Natural killer cell treated with Interleukin-12 subunit alpha and Interleukin-12 subunit beta and Interleukin-15 and Interleukin-18, amount 100 ng/mL, for 72 hours (primary cell): ENCODE measurements around the gene SERPINE3. TPM values are rescaled to one million over a fixed set of nuclear protein-coding genes. Genes with fewer than 3 reads are reported as not detected.
A peak's percentile ranks its signal among the peaks of the same experiment; 100 is the strongest.

Experiments
- ATAC-seq, 2 donors: fragments of 150-1000 bp; cut with Tn5 transposase in 1 of 2; sonication (Bioruptor Pico), chemical (Tn5 transposase) in 1 of 2; 2 replicates each; pipeline ENCODE4 v1.10.0; 2021
- DNase-seq: peaks from one replicate; pipeline ENCODE4 v3.0.0; 2022; ENCODE audit warnings: low spot score
- H3K27ac Mint-ChIP-seq, 2 donors: 1 replicate in 1 of 2; 2 replicates in 1 of 2; pipeline ENCODE4 v1.8.0; 2022; ENCODE audit warnings: mixed read lengths in 2 of 2, mild to moderate bottlenecking in 1 of 2, moderate library complexity in 1 of 2
- H3K27me3 Mint-ChIP-seq, 2 donors: 1 replicate in 1 of 2; 2 replicates in 1 of 2; pipeline ENCODE4 v1.8.0; 2022; ENCODE audit warnings: mixed read lengths in 2 of 2
- H3K36me3 Mint-ChIP-seq: one replicate; pipeline ENCODE4 v1.8.0; 2022; ENCODE audit warnings: mixed read lengths
- H3K4me1 Mint-ChIP-seq, 2 donors: 1 replicate in 1 of 2; 2 replicates in 1 of 2; pipeline ENCODE4 v1.8.0; 2022; ENCODE audit warnings: low read depth in 2 of 2, mixed read lengths in 2 of 2, mild to moderate bottlenecking in 1 of 2
- H3K4me3 Mint-ChIP-seq: one replicate; pipeline ENCODE4 v1.8.0; 2022; ENCODE audit warnings: mixed read lengths
- H3K9me3 Mint-ChIP-seq: 2 replicates; pipeline ENCODE4 v1.8.0; 2022; ENCODE audit warnings: mixed read lengths
- total RNA-seq, 2 donors: library from RNA; stranded (reverse); gene quantifications; one replicate each; pipeline ENCODE4 v1.2.3, GENCODE V29; 2022

The SERPINE3 gene
- total RNA-seq, 2 donors from 2014 or later, result not detected

GRCh38 chr13:51318876-51319275 is 20.6 kb upstream of the SERPINE3 start:
- ATAC-seq, result no peak
- Mint-ChIP-seq H3K4me1 (peaks cover 0 to 3% of the 10 kb centered on the region in 2 donors), H3K4me3 (no peak overlapping the region)

GRCh38 chr13:51321836-51322235 is 17.7 kb upstream of the SERPINE3 start:
- no peaks in the 10 kb centered on the region for H3K36me3 Mint-ChIP-seq
- DNase-seq (no peak), ATAC-seq (no peak)
- H3K4me1 Mint-ChIP-seq, result no peaks in the 10 kb centered on the region
- H3K4me3 Mint-ChIP-seq, result no peak overlapping the region
- no peak overlapping the region for H3K27ac Mint-ChIP-seq
- H3K9me3 Mint-ChIP-seq, result no peaks in the 10 kb centered on the region
- H3K27me3 Mint-ChIP-seq, result no peaks in the 10 kb centered on the region

More at GRCh38 chr13:51318876-51319275, 20.6 kb upstream of the SERPINE3 start:
- no peak for DNase-seq
- no peaks in the 10 kb centered on the region for H3K36me3 Mint-ChIP-seq
- no peaks in the 10 kb centered on the region for H3K9me3 Mint-ChIP-seq
- H3K27ac Mint-ChIP-seq, result no peak overlapping the region
- H3K27me3 Mint-ChIP-seq, result peaks cover 0 to 5% of the 10 kb centered on the region in 2 donors

- Mint-ChIP-seq H3K27ac (no peak overlapping the region), H3K4me1 (no peaks in the 10 kb centered on the region), H3K4me3 (no peak overlapping the region), H3K9me3 (no peaks in the 10 kb centered on the region), H3K27me3 (no peaks in the 10 kb centered on the region), H3K36me3 (no peaks in the 10 kb centered on the region)
- ATAC-seq (no peak), DNase-seq (no peak)
Measured at GRCh38 chr13:51322826-51323225, 16.7 kb upstream of the SERPINE3 start.

GRCh38 chr13:51323824-51324511 is 15.5 kb upstream of the SERPINE3 start:
- Mint-ChIP-seq H3K27ac (no peak overlapping the region), H3K27me3 (no peaks in the 10 kb centered on the region), H3K4me3 (no peak overlapping the region), H3K9me3 (no peaks in the 10 kb centered on the region), H3K4me1 (no peaks in the 10 kb centered on the region), H3K36me3 (no peaks in the 10 kb centered on the region)
- ATAC-seq (no peak), DNase-seq (no peak)

GRCh38 chr13:51324714-51325420 is 14.6 kb upstream of the SERPINE3 start:
- H3K9me3 Mint-ChIP-seq, result no peaks in the 10 kb centered on the region
- H3K4me3 Mint-ChIP-seq, result no peak overlapping the region
- H3K36me3 Mint-ChIP-seq, result no peaks in the 10 kb centered on the region
- no peak for DNase-seq
- no peaks in the 10 kb centered on the region for H3K27me3 Mint-ChIP-seq
- H3K4me1 Mint-ChIP-seq, result no peaks in the 10 kb centered on the region
- no peak for ATAC-seq
- H3K27ac Mint-ChIP-seq, result no peak overlapping the region

- no peak overlapping the region for H3K27ac Mint-ChIP-seq
- H3K4me3 Mint-ChIP-seq, result no peak overlapping the region
- H3K4me1 Mint-ChIP-seq, result peaks cover 4% of the 10 kb centered on the region in 2 donors
- no peaks in the 10 kb centered on the region for H3K36me3 Mint-ChIP-seq
- peak in 1 of 2 donors; percentile 18 for ATAC-seq
- no peak for DNase-seq
- no peaks in the 10 kb centered on the region for H3K27me3 Mint-ChIP-seq
- H3K9me3 Mint-ChIP-seq, result no peaks in the 10 kb centered on the region
Measured at GRCh38 chr13:51325837-51326236, 13.7 kb upstream of the SERPINE3 start.

- H3K9me3 Mint-ChIP-seq, result no peaks in the 10 kb centered on the region
- peaks cover 0 to 3% of the 10 kb centered on the region in 2 donors for H3K27me3 Mint-ChIP-seq
- peaks cover 12% of the 10 kb centered on the region in 2 donors for H3K4me1 Mint-ChIP-seq
- no peak for ATAC-seq
- no peaks in the 10 kb centered on the region for H3K36me3 Mint-ChIP-seq
- no peak for DNase-seq
- H3K27ac Mint-ChIP-seq, result no peak overlapping the region
- H3K4me3 Mint-ChIP-seq, result no peak overlapping the region
Measured at GRCh38 chr13:51326777-51327176, 12.7 kb upstream of the SERPINE3 start.

- H3K36me3 Mint-ChIP-seq, result no peaks in the 10 kb centered on the region
- H3K4me3 Mint-ChIP-seq, result no peak overlapping the region
- peaks cover 12 to 15% of the 10 kb centered on the region in 2 donors for H3K4me1 Mint-ChIP-seq
- H3K27me3 Mint-ChIP-seq, result peaks cover 0 to 3% of the 10 kb centered on the region in 2 donors
- no peaks in the 10 kb centered on the region for H3K9me3 Mint-ChIP-seq
- ATAC-seq, result no peak
- no peak for DNase-seq
- H3K27ac Mint-ChIP-seq, result no peak overlapping the region
Measured at GRCh38 chr13:51327961-51328360, 11.5 kb upstream of the SERPINE3 start.

- H3K9me3 Mint-ChIP-seq, result no peaks in the 10 kb centered on the region
- DNase-seq, result no peak
- H3K4me1 Mint-ChIP-seq, result peaks cover 12 to 15% of the 10 kb centered on the region in 2 donors
- no peak for ATAC-seq
- H3K36me3 Mint-ChIP-seq, result no peaks in the 10 kb centered on the region
- H3K27me3 Mint-ChIP-seq, result peaks cover 0 to 3% of the 10 kb centered on the region in 2 donors
- no peak overlapping the region for H3K27ac Mint-ChIP-seq
- no peak overlapping the region for H3K4me3 Mint-ChIP-seq
Measured at GRCh38 chr13:51328488-51328887, 11.0 kb upstream of the SERPINE3 start.

- H3K4me3 Mint-ChIP-seq, result no peak overlapping the region
Measured at GRCh38 chr13:51329606-51330005, 9.9 kb upstream of the SERPINE3 start.

GRCh38 chr13:51330791-51331190 is 8.7 kb upstream of the SERPINE3 start:
- Mint-ChIP-seq H3K27me3 (peaks cover 0 to 5% of the 10 kb centered on the region in 2 donors), H3K4me3 (no peak overlapping the region), H3K36me3 (no peaks in the 10 kb centered on the region), H3K27ac (peak overlapping the region in 1 of 2 donors; percentile 70), H3K9me3 (no peaks in the 10 kb centered on the region), H3K4me1 (peaks cover 12 to 15% of the 10 kb centered on the region in 2 donors)
- ATAC-seq (peak in 1 of 2 donors; percentile 11), DNase-seq (no peak)

More at GRCh38 chr13:51329606-51330005, 9.9 kb upstream of the SERPINE3 start:
- ATAC-seq, result no peak
- Mint-ChIP-seq H3K4me1 (peaks cover 12 to 15% of the 10 kb centered on the region in 2 donors), H3K27me3 (peaks cover 0 to 5% of the 10 kb centered on the region in 2 donors), H3K27ac (no peak overlapping the region), H3K9me3 (no peaks in the 10 kb centered on the region), H3K36me3 (no peaks in the 10 kb centered on the region)
- DNase-seq, result no peak

GRCh38 chr13:51331354-51331861 is 8.1 kb upstream of the SERPINE3 start:
- DNase-seq, result no peak
- H3K27me3 Mint-ChIP-seq, result peaks cover 0 to 5% of the 10 kb centered on the region in 2 donors
- H3K9me3 Mint-ChIP-seq, result no peaks in the 10 kb centered on the region
- peaks cover 12 to 15% of the 10 kb centered on the region in 2 donors for H3K4me1 Mint-ChIP-seq
- ATAC-seq, result no peak
- H3K27ac Mint-ChIP-seq, result peak overlapping the region in 1 of 2 donors; percentile 70
- H3K4me3 Mint-ChIP-seq, result no peak overlapping the region
- H3K36me3 Mint-ChIP-seq, result no peaks in the 10 kb centered on the region

GRCh38 chr13:51332566-51333361 is 6.7 kb upstream of the SERPINE3 start:
- Mint-ChIP-seq H3K27me3 (peaks cover 0 to 5% of the 10 kb centered on the region in 2 donors), H3K4me1 (peaks cover 12 to 15% of the 10 kb centered on the region in 2 donors), H3K4me3 (no peak overlapping the region), H3K27ac (no peak overlapping the region), H3K36me3 (no peaks in the 10 kb centered on the region), H3K9me3 (no peaks in the 10 kb centered on the region)
- DNase-seq (no peak), ATAC-seq (no peak)
